Endothelial cell of umbilical vein (primary cell): Measurements from ENCODE around the gene TLE1.
A peak's percentile ranks its signal among the peaks of the same experiment; 100 is the strongest.

ENCODE experiments used
- CTCF ChIP-seq, 2 donors: IDR thresholded peaks; 1 replicate in 1 of 2; 2 replicates in 1 of 2; pipeline ENCODE4 v1.5.1; 2011; ENCODE audit warnings: low read length in 2 of 2, mild to moderate bottlenecking in 2 of 2, moderate library complexity in 2 of 2, control low read depth in 1 of 2, inconsistent platforms in 1 of 2, low read depth in 1 of 2; ENCODE audit not compliant: insufficient read depth in 1 of 2; ENCODE audit errors: extremely low read depth in 1 of 2
- FOS ChIP-seq: IDR thresholded peaks from 2 replicates; pipeline ENCODE4 v1.6.1; 2011; ENCODE audit warnings: mild to moderate bottlenecking, low read length, moderate library complexity, borderline replicate concordance; ENCODE audit not compliant: insufficient read depth
- MYC ChIP-seq: IDR thresholded peaks from one replicate; pipeline ENCODE4 v1.6.1; 2011; ENCODE audit warnings: mild to moderate bottlenecking, low read depth, low read length
- POLR2AphosphoS5 ChIP-seq: IDR thresholded peaks from 2 replicates; pipeline ENCODE4 v1.6.1; 2012; ENCODE audit warnings: low read depth, mild to moderate bottlenecking, control low read depth, low read length, moderate library complexity; ENCODE audit not compliant: insufficient read depth

DNA sequence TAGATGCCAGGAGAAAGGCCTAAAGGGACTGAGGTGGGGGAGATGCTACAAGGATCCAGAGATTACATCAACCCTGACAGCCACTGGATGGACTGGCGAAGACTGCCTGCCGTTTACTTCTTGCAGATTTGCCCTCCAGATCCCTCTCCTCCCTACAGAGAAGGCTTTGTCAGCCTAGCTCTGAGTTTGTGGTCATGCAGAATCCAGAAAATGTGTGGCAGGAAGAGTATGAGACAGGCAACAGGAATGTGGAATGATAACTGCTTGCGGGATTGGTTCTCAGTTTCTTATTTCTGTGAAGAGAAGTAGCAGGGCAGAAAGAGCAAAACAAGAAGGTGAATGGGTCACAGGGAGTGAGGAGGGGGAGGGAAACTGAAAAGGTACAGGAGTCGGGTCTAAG lies 129.6 kb downstream of the TLE1 start:
- TF ChIP-seq CTCF (IDR thresholded peaks at IDR 0.05; ENCODE audit: extremely low read depth in 1 of 2, insufficient read depth in 1 of 2, low read depth in 1 of 2, low read length in 2 of 2) (no peak), MYC (no peak), POLR2AphosphoS5 (no peak), FOS (peak; percentile 62)
